ENCODE measurements around the gene RNPC3. TPM values are rescaled to one million over a fixed set of nuclear protein-coding genes. Genes with fewer than 3 reads are reported as not detected.
"Not testable (repeated sequence)": the region's sequence is repeated elsewhere in the genome, so short reads cannot be mapped to it uniquely, and the experiment has no call there.

Gene RNPC3
- total RNA-seq, 1 experiment from 2014 or later, result 15.1 TPM

DNA sequence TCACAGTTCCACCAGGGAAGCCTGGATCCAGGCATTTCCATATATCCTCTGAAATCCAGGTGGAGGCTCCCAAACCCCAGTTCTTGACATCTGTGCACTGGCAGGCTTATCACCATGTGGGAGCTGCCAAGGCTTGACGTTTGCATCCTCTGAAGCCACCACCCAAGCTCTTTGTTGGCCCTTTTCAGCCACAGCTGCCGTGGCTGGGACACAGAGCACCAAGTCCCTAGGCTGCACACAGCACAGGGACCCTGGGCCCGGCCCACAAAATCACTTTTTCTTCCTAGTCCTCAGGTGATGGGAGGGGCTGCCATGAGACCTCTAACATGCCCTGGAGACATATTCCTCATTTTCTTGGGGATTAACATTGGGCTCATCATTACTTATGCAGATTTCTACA, 22.3 kb downstream of the RNPC3 start:
- DNase-seq (ENCODE audit: extremely low read depth, low read depth), result no peak

DNA sequence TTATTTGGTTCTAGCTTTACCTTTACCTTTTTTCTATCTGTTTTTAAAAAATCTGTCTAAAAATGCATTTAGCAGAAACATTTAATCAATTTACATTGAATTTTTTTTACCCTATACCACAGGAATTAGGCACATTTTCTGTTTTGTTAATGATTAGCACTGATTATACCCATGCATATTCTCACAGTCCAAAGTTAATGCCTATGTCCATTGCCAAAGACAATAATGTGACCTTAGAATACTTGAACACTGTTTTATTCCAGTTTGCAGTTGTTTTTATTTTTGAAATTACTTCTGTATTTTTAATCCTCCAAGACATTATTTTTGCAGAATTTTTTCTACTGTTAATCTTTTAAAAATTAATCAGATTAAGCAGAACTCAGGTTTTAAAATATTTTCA, 34.9 kb downstream of the RNPC3 start:
- no peak for DNase-seq (ENCODE audit: extremely low read depth, low read depth)

DNA sequence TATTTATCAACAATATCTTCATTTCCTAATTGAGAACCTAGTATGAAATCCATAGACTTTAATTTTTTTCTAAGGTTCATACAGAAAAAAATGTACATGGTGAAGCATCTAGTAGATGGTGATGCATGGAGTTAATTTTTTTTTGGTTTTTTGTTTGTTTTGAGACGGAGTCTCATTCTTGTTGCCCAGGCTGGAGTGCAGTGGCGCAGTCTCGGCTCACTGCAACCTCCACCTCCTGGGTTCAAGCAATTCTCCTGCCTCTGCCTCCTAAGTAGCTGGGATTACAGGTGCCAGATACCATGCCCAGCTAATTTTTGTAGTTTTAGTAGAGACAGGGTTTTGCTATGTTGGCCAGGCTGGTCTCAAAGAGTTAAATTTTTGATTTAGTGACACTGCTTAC, 35.6 kb downstream of the RNPC3 start:
- DNase-seq (ENCODE audit: extremely low read depth, low read depth), result not testable (repeated sequence)

DNA sequence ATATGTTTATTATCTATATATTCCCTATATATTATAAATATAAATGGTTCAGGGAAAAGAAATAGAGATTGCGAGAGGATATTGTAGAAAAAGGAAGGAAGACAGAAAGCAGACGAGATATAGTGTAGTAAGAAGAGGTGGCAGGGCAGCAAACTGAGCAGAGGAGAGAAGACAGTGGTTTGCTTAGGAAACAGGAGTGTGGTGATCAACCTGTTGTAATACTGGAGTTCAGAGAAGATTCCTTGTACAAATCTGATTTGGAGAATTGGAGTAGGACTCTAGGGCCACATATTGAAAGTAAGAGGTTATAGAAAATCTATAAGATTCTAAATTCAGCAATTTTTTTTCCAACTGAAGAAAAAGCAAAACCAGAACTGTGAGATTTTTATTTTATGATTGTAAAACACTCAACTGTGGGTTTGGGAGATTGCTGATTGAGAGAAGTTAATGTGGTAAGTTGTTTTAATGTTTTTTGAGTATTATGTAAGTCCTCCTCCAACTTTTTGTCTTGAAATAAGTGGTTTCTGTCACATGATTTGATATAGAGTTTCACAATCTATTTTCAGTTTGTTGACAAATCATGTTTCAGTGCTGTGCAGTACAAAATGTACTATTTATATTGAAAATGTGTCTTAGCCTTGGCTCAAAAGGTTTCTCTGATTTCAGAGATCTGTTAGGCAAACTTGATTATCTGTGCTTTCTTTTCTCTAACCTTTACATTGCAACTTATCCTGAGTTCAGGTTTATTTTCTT, 36.3 kb downstream of the RNPC3 start:
- DNase-seq (ENCODE audit: extremely low read depth, low read depth), result no peak

DNA sequence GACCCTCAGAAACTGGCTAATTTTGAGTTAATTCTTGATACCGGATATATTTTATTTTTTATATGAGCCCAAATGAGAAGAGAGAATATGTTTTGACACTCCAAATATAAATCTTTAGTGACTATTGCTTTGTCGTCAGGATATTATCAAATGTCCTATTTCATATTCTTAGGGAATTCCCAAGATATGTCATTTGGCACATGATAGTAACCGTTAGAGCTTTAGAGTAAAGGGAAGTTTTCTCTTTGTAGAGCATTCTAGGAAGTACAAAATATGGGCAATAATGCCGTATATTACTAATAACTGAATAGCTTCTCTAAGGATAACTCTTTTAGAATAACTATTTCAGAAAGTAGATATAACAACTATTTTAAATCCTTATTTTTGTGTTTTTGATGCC, 37.6 kb downstream of the RNPC3 start:
- DNase-seq (ENCODE audit: extremely low read depth, low read depth), result no peak

DNA sequence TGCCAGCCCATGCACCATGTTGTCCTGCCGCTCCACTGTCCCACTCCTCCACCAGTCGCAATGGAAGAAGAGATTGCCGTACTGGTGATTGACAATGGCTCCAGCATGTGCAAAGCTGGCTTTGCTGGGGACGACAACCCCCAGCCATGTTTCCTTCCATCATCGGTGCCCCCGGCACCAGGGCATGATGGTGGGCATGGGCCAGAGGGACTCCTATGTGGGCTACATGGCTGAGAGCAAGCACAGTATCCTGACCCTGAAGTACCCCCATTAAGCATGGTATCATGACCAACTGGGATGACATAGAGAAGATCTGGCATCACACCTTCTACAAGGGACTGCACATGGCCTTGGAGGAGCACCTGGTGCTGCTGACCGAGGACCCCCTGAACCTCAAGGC, 44.0 kb downstream of the RNPC3 start:
- no peak for DNase-seq (ENCODE audit: extremely low read depth, low read depth)

DNA sequence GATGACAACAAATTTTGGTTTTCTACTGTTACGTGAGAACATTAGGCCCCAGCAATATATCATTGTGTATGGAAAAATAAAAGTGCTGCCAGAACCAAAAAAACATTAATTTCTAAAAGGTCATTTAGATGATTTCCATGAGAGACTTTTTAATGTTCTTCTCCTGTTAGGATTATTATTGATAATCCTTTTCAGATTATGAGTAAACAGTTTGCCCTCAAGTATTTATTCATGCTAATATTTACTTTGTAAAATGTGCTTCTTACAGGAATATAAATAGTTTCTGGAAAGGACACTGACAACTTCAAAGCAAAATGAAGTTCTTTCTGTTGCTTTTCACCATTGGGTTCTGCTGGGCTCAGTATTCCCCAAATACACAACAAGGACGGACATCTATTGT, 45.8 kb downstream of the RNPC3 start, which contains the start of gene AMY2B:
Gene AMY2B (plus strand): TSS at position 301 of the 400 bp plus-strand sequence. CDS start 14 bp downstream, at position 315.
- not testable (repeated sequence) for DNase-seq (ENCODE audit: extremely low read depth, low read depth)

DNA sequence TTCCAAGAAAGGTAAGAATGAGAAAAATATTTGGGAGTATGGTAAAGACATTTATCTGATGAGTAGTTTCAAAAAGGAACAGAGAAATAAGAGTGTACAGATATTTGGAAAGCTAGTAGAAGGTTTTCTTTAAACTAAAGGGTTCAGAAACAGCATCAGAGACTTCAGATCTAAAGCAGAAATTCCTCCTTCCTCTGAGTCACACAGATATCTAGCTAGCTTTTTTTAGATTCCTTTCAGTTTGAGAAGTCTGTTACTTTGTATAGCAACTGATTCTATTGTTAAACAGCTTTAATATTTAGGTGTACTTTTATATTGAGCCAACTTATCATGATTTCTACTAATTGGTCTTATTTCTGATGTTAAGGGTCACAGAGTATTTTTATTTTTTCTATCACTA, 50.6 kb downstream of the RNPC3 start:
- DNase-seq (ENCODE audit: extremely low read depth, low read depth), result no peak

DNA sequence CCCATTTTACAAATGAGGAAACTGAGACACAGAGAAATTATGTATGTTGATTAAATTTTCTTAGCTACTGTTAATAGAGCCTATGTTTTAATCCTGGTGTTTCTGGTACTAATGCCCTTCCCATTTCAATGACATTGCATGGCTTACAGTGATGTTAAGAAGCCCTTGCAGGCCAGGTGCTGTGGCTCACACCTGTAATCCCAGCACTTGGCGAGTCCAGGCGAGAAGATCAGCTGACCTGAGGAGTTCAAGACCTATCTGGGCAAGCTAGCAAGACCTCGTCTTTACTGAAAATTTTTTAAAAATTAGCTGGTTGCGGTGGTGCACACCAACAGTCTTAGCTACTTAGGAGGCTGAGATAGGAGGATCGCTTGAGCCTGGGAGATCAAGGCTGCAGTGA, 51.3 kb downstream of the RNPC3 start:
- not testable (repeated sequence) for DNase-seq (ENCODE audit: extremely low read depth, low read depth)

DNA sequence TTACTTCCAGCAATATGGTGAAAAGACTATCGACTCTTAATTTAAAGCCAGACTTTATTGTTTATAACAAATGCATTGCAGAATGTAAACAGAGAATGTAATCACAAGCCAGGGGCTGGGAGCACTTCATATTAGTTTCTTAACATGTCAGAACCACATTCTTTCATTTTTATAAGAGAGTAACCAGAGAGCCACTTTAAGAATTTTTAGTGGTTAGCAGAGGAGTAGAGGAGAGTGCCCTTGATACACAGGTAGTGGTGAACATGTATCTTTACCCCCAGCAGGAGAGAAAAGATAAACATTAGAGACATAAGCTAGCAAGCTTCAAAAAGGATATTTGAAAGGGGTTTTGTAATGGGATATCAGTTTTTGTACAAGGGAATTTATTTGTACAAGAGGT, 57.0 kb downstream of the RNPC3 start:
- no peak for DNase-seq (ENCODE audit: extremely low read depth, low read depth)

DNA sequence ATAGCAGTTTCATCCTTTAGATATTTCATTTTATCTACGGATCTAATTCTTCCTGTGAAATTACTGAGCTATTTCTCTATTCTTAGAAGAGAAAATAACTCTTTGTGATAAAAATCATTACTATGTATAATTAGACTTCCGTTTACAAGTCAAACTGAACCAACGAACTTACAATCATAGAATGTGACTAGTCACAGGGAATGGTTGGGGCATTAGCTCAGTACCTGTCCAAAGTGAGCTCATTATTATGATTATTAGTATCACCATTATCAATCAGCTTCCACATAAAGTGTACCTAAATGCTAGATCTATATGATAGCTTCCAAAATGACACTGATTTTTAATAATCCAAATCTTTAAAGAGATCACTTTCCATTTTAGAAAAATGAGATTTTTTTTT, 58.4 kb downstream of the RNPC3 start:
- no peak for DNase-seq (ENCODE audit: extremely low read depth, low read depth)

DNA sequence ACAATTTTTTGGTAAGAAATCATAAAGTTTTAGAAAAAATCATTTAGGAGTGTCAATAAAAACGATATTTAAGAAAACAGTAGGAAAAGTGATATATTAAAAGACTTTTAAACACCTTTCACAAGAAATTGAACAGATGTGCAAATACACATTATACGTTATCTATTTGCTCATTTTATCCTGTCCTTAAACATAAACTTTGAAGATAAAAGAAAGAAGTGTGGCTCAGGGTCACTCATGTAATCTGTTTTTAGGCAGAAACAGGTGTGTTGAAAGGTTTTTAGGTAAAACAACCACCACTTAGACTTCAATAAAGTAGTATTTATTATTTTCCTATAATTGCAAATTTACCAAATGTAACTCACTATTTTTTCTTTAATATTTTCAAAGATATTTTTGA, 59.0 kb downstream of the RNPC3 start:
- DNase-seq (ENCODE audit: extremely low read depth, low read depth), result no peak

DNA sequence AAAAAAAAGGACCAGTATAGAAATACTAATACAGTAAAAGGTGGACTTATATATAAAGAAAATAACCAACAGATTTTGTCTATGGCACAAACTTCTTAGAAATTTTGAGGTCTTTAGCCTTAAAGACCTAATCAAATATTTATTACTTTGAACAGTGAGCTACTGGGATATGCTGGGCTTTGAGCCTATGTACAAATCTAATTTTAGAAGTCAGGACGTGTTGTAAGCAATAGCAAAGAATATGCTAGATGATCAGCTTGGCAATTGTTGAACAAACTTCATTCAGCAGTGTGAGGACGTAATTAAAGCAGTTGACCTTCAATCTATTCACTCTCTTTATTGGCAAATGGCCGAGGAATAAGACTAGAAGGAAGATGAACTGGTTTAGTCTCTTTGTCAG, 77.2 kb downstream of the RNPC3 start:
- not testable (repeated sequence) for DNase-seq (ENCODE audit: extremely low read depth, low read depth)

Other genes starting within 250 kb of the RNPC3 start
- gene AMY2B, start 45.9 kb downstream of the RNPC3 start, total RNA-seq (2014; rRNA removed; shearing (Covaris generic)), result 2.7 and 2.9 TPM in 2 replicates
- gene AMY2A, start 91.7 kb downstream of the RNPC3 start, total RNA-seq (2014; rRNA removed; shearing (Covaris generic)), result not detected in 2 replicates
- gene AMY1A, start 130.1 kb downstream of the RNPC3 start, total RNA-seq (2014; rRNA removed; shearing (Covaris generic)), result not detected in 2 replicates
- not detected in 2 replicates for gene AMY1B, start 170.5 kb downstream of the RNPC3 start, total RNA-seq (2014; rRNA removed; shearing (Covaris generic))
- not detected in 2 replicates for gene AMY1C, start 224.2 kb downstream of the RNPC3 start, total RNA-seq (2014; rRNA removed; shearing (Covaris generic))